ENCODE measurements around the gene PGRMC1.

- TF ChIP-seq CTCF (IDR thresholded peaks at IDR 0.05; ENCODE audit: low read length): no peak
- no peak for TF ChIP-seq EZH2 (IDR thresholded peaks at IDR 0.05; ENCODE audit: borderline replicate concordance, low read length)
Observed at GRCh38 chrX:119190831-119191230, 45.3 kb upstream of the PGRMC1 start.
